ENCODE measurements around the gene UNC5B.

- no peak for TF ChIP-seq CTCF (conservative IDR thresholded peaks at IDR 0.05 in 1 of 2, IDR thresholded peaks at IDR 0.05 in 1 of 2; ENCODE audit: extremely low read depth in 1 of 2, insufficient read depth in 1 of 2, low read depth in 1 of 2, low read length in 2 of 2)
- no peak for TF ChIP-seq EZH2 (IDR thresholded peaks at IDR 0.05; ENCODE audit: borderline replicate concordance, low read length)
These were observed 804 bp downstream of the UNC5B start for GRCh38 chr10:71213127-71213621.

All from mammary epithelial cell (primary cell).